ENCODE measurements around the gene EPB41L2.

DNA sequence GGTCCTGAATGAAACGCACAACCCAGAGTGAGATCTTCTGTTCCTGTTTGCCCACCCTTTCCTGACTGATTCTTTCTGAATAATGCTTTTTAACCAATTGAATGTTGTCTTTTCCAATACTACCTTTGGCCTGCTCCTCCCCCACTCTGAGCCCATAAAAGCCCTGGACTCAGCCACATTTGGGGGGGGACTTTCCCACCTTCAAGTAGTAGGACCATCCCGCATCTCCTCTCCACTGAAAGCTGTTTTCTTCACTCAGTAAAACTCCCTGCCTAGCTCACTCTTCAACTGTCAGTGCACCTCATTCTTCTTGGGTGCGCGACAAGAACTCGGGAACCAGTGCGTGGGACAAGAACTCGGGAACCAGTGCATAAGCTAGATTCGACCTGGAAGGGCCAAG is 77.9 kb downstream of the EPB41L2 start:
- TF ChIP-seq, protein P1, sequence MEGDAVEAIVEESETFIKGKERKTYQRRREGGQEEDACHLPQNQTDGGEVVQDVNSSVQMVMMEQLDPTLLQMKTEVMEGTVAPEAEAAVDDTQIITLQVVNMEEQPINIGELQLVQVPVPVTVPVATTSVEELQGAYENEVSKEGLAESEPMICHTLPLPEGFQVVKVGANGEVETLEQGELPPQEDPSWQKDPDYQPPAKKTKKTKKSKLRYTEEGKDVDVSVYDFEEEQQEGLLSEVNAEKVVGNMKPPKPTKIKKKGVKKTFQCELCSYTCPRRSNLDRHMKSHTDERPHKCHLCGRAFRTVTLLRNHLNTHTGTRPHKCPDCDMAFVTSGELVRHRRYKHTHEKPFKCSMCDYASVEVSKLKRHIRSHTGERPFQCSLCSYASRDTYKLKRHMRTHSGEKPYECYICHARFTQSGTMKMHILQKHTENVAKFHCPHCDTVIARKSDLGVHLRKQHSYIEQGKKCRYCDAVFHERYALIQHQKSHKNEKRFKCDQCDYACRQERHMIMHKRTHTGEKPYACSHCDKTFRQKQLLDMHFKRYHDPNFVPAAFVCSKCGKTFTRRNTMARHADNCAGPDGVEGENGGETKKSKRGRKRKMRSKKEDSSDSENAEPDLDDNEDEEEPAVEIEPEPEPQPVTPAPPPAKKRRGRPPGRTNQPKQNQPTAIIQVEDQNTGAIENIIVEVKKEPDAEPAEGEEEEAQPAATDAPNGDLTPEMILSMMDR (IDR thresholded peaks at IDR 0.05; ENCODE audit: low read depth, low read length), result no peak
- TF ChIP-seq EZH2phosphoT487 (IDR thresholded peaks at IDR 0.05; ENCODE audit: low read depth), result no peak
